Measurements from ENCODE around the gene SAP30BP. TPM values are rescaled to one million over a fixed set of nuclear protein-coding genes. Genes with fewer than 3 reads are reported as not detected.

The SAP30BP gene
- total and polyA plus RNA-seq, 2 of the 8 experiments (the other 6 are each of a cell fraction or from before 2014, with no cell fraction given) = 63.3 to 79.9 TPM

DNA sequence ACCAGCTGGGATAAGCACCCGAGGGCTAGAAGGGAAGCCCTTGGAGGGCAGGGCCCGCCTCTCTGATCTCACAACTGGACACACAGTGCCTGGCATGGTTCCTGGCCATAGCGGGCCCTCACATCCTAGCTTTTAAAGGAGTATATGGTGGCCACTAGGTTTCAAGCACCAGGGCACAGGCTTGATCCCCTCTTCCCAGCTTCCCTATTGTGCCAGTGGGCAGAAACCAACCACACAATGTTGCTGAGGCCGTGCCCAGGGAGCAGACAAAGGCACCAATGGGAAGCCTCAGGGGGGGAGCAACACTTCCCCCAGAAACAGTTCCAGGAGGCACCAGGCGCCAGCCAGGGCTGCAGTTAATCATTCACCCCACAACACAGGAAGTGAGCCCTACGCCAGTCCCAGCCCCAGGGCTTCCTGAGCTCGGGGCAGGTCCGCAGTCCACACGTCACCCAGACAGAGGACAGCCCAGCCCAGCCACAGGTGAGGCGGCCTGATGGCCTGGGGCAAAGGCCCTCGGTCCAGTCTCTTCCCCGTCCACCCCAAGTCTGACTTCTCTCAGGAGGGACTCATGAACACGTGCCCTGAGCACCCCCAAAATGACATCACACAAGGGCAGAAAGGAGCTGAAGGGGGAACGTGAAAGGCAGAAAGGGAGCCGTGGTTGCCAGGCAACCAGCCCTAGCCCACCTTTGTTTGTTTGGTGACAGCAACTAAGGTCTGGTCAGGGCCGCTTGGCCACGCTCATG is 21.1 kb upstream of the SAP30BP start:
- Histone ChIP-seq H3K27ac (ENCODE audit: low read depth, low read length) (peak overlapping the region; percentile 30; the same call in 1 of the 2 replicates), H2AFZ (ENCODE audit: low read length) (no peak overlapping the region), H2AK5ac (ENCODE audit: low read depth, low read length) (no peak overlapping the region), H2BK15ac (ENCODE audit: low read length) (0 out of 2 replicates have a peak overlapping the region, but pooled peaks have one; percentile 61), H3K4me2 (ENCODE audit: insufficient read depth in 1 of 2, low read depth in 2 of 2, low read length in 2 of 2) (no peak overlapping the region), H3K4ac (replicated peaks; ENCODE audit: insufficient read length, low read depth, low read length) (no peak overlapping the region), H3K36me3 (ENCODE audit: control insufficient read depth in 2 of 4, insufficient read depth in 4 of 4, low read length in 3 of 4) (peaks cover 6 to 20% (median 10%) of the 10 kb centered on the region in 4 experiments; a peak in 7 of 8 replicates), H4K5ac (ENCODE audit: insufficient read length, low read depth, low read length) (no peak overlapping the region), H3K9ac (replicated peaks in 1 of 4; ENCODE audit: extremely low read depth in 1 of 4, low read depth in 3 of 4, low read length in 3 of 4) (no peak overlapping the region; a peak in 2 of 7 replicates), H2BK20ac (ENCODE audit: low read length) (no peak overlapping the region), H3K14ac (ENCODE audit: insufficient read length) (no peak overlapping the region), H3K79me1 (ENCODE audit: low read depth, low read length) (no peaks in the 10 kb centered on the region; the same call in 1 of the 2 replicates), H3K23me2 (ENCODE audit: low read depth, low read length) (no peaks in the 10 kb centered on the region), H3K79me2 (ENCODE audit: control insufficient read depth in 1 of 2, insufficient read depth in 2 of 2, low read length in 2 of 2) (no peaks in the 10 kb centered on the region; a peak in 1 of 4 replicates), H3K4me1 (replicated peaks in 1 of 4; ENCODE audit: control insufficient read depth in 3 of 4, insufficient read depth in 4 of 4, low read length in 3 of 4) (peaks cover 5 to 16% (median 10%) of the 10 kb centered on the region in 4 experiments), H2BK120ac (replicated peaks; ENCODE audit: low read depth, low read length) (no peak overlapping the region), H3K4me3 (ENCODE audit: extremely low read depth in 1 of 4, insufficient read depth in 2 of 4, low read depth in 3 of 4, low read length in 4 of 4) (no peak overlapping the region), H3K56ac (replicated peaks; ENCODE audit: insufficient read length, low read depth, low read length) (no peak overlapping the region), H4K8ac (ENCODE audit: extremely low read depth, insufficient read depth, low read length) (no peak overlapping the region), H4K91ac (replicated peaks; ENCODE audit: insufficient read length, low read length) (no peak overlapping the region), H3K9me3 (ENCODE audit: insufficient read depth in 2 of 2, low read depth in 1 of 2, low read length in 1 of 2) (no peaks in the 10 kb centered on the region), H4K20me1 (replicated peaks in 1 of 2; ENCODE audit: control insufficient read depth in 1 of 2, insufficient read depth in 2 of 2, low read length in 2 of 2) (no peaks in the 10 kb centered on the region), H3K18ac (ENCODE audit: extremely low read depth, low read length) (no peak overlapping the region), H2BK5ac (ENCODE audit: low read depth, low read length) (peak overlapping the region; percentile 54), H3K27me3 (replicated peaks in 1 of 4; ENCODE audit: control insufficient read depth in 3 of 4, extremely low read depth in 1 of 4, insufficient read depth in 3 of 4, low read length in 3 of 4) (no peaks in the 10 kb centered on the region), H3K23ac (ENCODE audit: insufficient read length) (no peak overlapping the region), H2BK12ac (ENCODE audit: low read depth, low read length) (peak overlapping the region; percentile 17; the same call in 1 of the 2 replicates)
- 89% methylated on average over 16 of the region's 17 CpGs; no CpG with 5 or more reads in 1 of the 2 experiments for WGBS, 2 experiments (ENCODE audit: extremely low coverage in 1 of 2, insufficient coverage in 1 of 2, insufficient read length in 1 of 2, insufficient replicate concordance in 2 of 2, low coverage in 1 of 2, low lambda C conversion rate in 2 of 2, missing lambda C conversion rate in 1 of 2)
- no peak for FAIRE-seq
- TF ChIP-seq KDM1A (IDR thresholded peaks at IDR 0.05; ENCODE audit: borderline replicate concordance, low read length) (no peak), CEBPB (IDR thresholded peaks at IDR 0.05; ENCODE audit: low read depth, low read length) (no peak), EZH2 (IDR thresholded peaks at IDR 0.05; ENCODE audit: low read depth, low read length, severe bottlenecking) (no peak), TEAD4 (IDR thresholded peaks at IDR 0.05; ENCODE audit: low read depth, low read length) (no peak), GABPA (IDR thresholded peaks at IDR 0.05; ENCODE audit: borderline replicate concordance, insufficient read depth, low read length) (no peak), GTF2F1 (IDR thresholded peaks at IDR 0.05; ENCODE audit: borderline replicate concordance, low read depth, low read length) (no peak), POU5F1 (IDR thresholded peaks at IDR 0.05; ENCODE audit: low read depth, low read length) (no peak), PHF8 (conservative IDR thresholded peaks at IDR 0.05; ENCODE audit: low read depth, low read length) (no peak), KDM4A (IDR thresholded peaks at IDR 0.05; ENCODE audit: low read depth, low read length, severe bottlenecking) (no peak), CTBP2 (IDR thresholded peaks at IDR 0.05; ENCODE audit: borderline replicate concordance, insufficient read depth, insufficient read length, low read length) (no peak), CHD2 (IDR thresholded peaks at IDR 0.05; ENCODE audit: low read length) (no peak), RXRA (IDR thresholded peaks at IDR 0.05; ENCODE audit: insufficient read depth, low read depth, low read length) (no peak)
- ChIA-PET POLR2A (ENCODE audit: partially characterized antibody) (interaction anchor here (0.9 to 1.9 kb wide), 8 partner anchors 8 to 112 kb away, joined by 3 to 7 read pairs (median 4); no protein-coding TSS in a partner anchor), CTCF (ENCODE audit: partially characterized antibody) (interaction anchor here (1.1 to 59.2 kb wide), 4 partner anchors 2 to 119 kb away, joined by 3 to 2200 read pairs (median 1256); partner anchors contain the start of genes GALK1, RECQL5, SAP30BP and SMIM5)
- peak in 1 of 2 experiments; percentile 43 for DNase-seq (ENCODE audit: low read depth in 1 of 2, low spot score in 2 of 2)

Data from H1 (cell line).